ENCODE data around the gene CNBP.

DNA sequence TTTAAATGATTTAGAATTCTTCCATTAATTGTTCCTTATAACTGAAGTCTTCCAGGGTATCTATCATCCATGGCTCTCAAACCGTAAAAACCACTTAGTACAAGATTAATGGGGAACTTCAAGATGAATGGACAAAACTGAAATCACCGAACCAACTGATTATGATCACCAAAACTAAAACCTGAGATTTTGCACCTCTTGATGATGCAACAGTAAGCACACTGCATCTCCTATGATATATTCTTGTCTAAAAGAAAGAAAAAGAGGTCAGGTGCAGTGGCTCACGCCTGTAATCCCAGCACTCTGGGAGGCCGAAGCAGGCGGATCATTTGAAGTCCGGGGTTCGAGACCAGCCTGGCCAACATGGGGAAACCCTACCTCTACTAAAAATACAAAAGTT lies 19.2 kb downstream of the CNBP start:
- TF ChIP-seq EZH2 (IDR thresholded peaks at IDR 0.05; ENCODE audit: insufficient read depth, poor library complexity, severe bottlenecking): no peak
- no peak for TF ChIP-seq EZH2phosphoT487 (IDR thresholded peaks at IDR 0.05; ENCODE audit: insufficient read depth, low read depth)

All from GM23248 (cell line).